ENCODE data around the gene LTA4H. TPM values are rescaled to one million over a fixed set of nuclear protein-coding genes. Genes with fewer than 3 reads are reported as not detected.
"Not testable (repeated sequence)": the region's sequence is repeated elsewhere in the genome, so short reads cannot be mapped to it uniquely, and the experiment has no call there.

The LTA4H gene
- total and polyA plus RNA-seq, 2 experiments from 2014 or later, result 35.0 to 90.5 TPM

DNA sequence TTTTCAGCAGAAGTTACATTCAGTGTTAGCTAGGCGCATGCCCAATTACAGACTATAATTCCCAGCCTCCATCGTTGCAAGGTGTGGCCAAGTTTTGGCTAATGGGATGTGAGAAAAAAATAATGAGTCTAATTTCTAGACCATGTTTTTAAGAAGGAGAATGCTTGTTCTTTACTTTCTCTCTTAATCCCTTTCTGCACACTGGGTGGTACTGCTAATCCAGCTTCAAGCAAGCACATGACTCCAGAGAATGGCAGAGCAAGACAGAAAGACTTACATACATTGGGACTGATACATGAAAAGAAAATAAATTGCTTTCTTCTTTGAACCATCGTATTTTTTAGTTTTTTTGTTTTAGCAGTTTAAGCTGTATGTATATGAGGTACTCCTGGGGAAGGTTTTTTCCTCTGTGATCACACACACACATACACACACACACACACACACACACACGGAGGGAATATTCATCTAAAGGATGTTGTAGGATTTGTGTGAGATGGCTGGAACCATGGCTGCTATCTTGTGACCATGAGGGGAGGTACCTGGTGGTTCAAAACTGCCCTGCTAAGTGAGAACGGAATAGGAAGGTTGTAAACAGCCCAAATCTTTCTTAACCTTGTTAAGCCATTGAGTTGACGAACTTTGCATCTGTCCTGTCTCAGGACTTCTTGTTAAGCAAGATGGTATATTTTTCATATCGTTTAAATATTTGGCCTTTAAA is 34.3 kb upstream of the LTA4H start:
- TF ChIP-seq EZH2 (IDR thresholded peaks at IDR 0.05; ENCODE audit: borderline replicate concordance) (no peak), EZH2phosphoT487 (IDR thresholded peaks at IDR 0.05; ENCODE audit: low read depth, severe bottlenecking, unreplicated experiment) (no peak)
- TF ChIP-seq, protein P1, sequence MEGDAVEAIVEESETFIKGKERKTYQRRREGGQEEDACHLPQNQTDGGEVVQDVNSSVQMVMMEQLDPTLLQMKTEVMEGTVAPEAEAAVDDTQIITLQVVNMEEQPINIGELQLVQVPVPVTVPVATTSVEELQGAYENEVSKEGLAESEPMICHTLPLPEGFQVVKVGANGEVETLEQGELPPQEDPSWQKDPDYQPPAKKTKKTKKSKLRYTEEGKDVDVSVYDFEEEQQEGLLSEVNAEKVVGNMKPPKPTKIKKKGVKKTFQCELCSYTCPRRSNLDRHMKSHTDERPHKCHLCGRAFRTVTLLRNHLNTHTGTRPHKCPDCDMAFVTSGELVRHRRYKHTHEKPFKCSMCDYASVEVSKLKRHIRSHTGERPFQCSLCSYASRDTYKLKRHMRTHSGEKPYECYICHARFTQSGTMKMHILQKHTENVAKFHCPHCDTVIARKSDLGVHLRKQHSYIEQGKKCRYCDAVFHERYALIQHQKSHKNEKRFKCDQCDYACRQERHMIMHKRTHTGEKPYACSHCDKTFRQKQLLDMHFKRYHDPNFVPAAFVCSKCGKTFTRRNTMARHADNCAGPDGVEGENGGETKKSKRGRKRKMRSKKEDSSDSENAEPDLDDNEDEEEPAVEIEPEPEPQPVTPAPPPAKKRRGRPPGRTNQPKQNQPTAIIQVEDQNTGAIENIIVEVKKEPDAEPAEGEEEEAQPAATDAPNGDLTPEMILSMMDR (IDR thresholded peaks at IDR 0.05; ENCODE audit: poor library complexity), result no peak
- Histone ChIP-seq H3K4me3 (no peak overlapping the region), H4K20me1 (ENCODE audit: insufficient read depth, poor library complexity, severe bottlenecking) (no peaks in the 10 kb centered on the region), H2AFZ (no peak overlapping the region), H3K27ac (no peak overlapping the region), H3K27me3 (no peaks in the 10 kb centered on the region), H3K9me3 (ENCODE audit: low read depth) (no peaks in the 10 kb centered on the region), H3K4me1 (ENCODE audit: insufficient read depth) (peaks cover 5% of the 10 kb centered on the region), H3K9me2 (replicated peaks; ENCODE audit: insufficient read depth) (no peaks in the 10 kb centered on the region), H3K79me2 (no peaks in the 10 kb centered on the region), H3K36me3 (replicated peaks; ENCODE audit: insufficient read depth, low read depth) (no peaks in the 10 kb centered on the region), H3K4me2 (no peak overlapping the region)
- whole genome bisulfite sequencing (ENCODE audit: low lambda C conversion rate, missing lambda C conversion rate), result 85% methylated on average over 7 of the region's 7 CpGs
- no peak for DNase-seq (ENCODE audit: low spot score)

DNA sequence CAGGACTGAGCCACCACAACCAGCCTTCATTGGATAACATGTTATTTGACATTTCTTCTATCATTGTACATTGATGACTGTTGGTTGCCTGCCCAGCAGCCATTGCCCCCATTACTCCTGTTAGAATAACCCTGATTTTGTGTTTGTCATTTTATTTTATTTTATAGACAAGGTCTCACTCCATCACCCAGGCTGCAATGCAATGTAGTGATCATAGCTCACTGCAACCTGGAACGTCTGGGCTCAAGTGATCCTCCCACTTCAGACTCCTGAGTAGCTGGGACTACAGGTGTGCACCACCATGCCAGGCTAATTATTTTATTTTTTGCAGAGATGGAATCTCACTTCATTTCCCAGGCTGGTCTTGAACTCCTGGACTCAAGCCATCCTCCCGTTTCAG is 33.2 kb upstream of the LTA4H start:
- TF ChIP-seq EZH2 (IDR thresholded peaks at IDR 0.05; ENCODE audit: borderline replicate concordance) (no peak), EZH2phosphoT487 (IDR thresholded peaks at IDR 0.05; ENCODE audit: low read depth, severe bottlenecking, unreplicated experiment) (no peak)
- TF ChIP-seq, protein P1 (IDR thresholded peaks at IDR 0.05; ENCODE audit: poor library complexity), result no peak
- 92% methylated on average over 2 of the region's 2 CpGs for WGBS (ENCODE audit: low lambda C conversion rate, missing lambda C conversion rate)
- H3K36me3 ChIP-seq (replicated peaks; ENCODE audit: insufficient read depth, low read depth), result no peaks in the 10 kb centered on the region

DNA sequence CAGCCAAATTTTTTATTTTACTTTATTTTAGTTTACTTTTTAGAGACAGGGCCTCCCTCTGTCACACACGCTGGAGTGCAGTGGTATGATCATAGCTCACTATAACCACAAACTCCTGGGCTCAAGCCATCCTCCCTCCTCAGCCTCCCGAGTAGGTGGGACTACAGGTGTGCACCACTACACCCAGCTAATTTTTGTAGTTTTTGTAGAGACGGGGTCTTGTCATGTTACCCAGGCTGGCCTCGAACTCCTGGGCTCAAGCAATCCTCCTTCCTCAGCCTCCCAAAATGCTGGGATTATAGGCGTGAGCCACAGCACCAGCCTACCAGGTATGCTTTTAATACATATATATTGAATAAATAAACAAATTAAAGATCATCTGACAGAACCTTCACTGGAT is 32.7 kb upstream of the LTA4H start:
- no peak for TF ChIP-seq EZH2 (IDR thresholded peaks at IDR 0.05; ENCODE audit: borderline replicate concordance)
- no peak for TF ChIP-seq EZH2phosphoT487 (IDR thresholded peaks at IDR 0.05; ENCODE audit: low read depth, severe bottlenecking, unreplicated experiment)
- TF ChIP-seq, protein P1 (IDR thresholded peaks at IDR 0.05; ENCODE audit: poor library complexity), result no peak
- no peaks in the 10 kb centered on the region for H3K36me3 ChIP-seq (replicated peaks; ENCODE audit: insufficient read depth, low read depth)
- H3K4me2 ChIP-seq, result no peak overlapping the region
- no peaks in the 10 kb centered on the region for H3K9me2 ChIP-seq (replicated peaks; ENCODE audit: insufficient read depth)
- H3K27ac ChIP-seq, result no peak overlapping the region
- H3K27me3 ChIP-seq, result no peaks in the 10 kb centered on the region
- no peaks in the 10 kb centered on the region for H3K79me2 ChIP-seq
- WGBS (ENCODE audit: low lambda C conversion rate, missing lambda C conversion rate), result 92% methylated on average over 5 of the region's 5 CpGs
- no peak overlapping the region for H2AFZ ChIP-seq
- H3K4me1 ChIP-seq (ENCODE audit: insufficient read depth), result no peaks in the 10 kb centered on the region
- no peaks in the 10 kb centered on the region for H3K9me3 ChIP-seq (ENCODE audit: low read depth)
- H4K20me1 ChIP-seq (ENCODE audit: insufficient read depth, poor library complexity, severe bottlenecking), result no peaks in the 10 kb centered on the region
- DNase-seq (ENCODE audit: low spot score), result no peak
- no peak overlapping the region for H3K4me3 ChIP-seq

More for the DNA sequence above, 33.2 kb upstream of the LTA4H start:
- no peaks in the 10 kb centered on the region for H3K9me3 ChIP-seq (ENCODE audit: low read depth)
- peaks cover 4% of the 10 kb centered on the region for H3K4me1 ChIP-seq (ENCODE audit: insufficient read depth)
- no peak overlapping the region for H3K4me2 ChIP-seq
- H3K27me3 ChIP-seq, result no peaks in the 10 kb centered on the region
- no peaks in the 10 kb centered on the region for H3K79me2 ChIP-seq
- H4K20me1 ChIP-seq (ENCODE audit: insufficient read depth, poor library complexity, severe bottlenecking), result no peaks in the 10 kb centered on the region
- no peaks in the 10 kb centered on the region for H3K9me2 ChIP-seq (replicated peaks; ENCODE audit: insufficient read depth)
- no peak overlapping the region for H3K27ac ChIP-seq
- DNase-seq (ENCODE audit: low spot score), result no peak
- no peak overlapping the region for H2AFZ ChIP-seq
- no peak overlapping the region for H3K4me3 ChIP-seq

DNA sequence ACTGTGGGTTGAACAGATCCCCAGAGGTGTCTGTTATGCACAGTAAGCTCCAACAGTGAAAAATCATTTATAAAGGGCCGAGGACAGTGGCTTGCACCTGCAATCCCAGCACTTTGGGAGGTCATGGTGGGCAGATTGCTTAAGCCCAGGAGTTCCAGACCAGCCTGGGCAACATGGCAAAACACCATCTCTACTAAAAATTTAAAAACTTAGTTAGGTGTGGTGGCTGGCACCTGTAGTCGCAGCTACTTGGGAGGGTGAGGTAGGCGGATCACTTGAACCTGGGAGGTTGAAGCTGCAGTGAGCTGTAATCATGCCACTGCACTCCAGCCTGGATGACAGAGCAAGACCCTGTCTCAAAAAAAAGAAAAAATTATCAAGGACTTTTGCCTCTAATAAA is 30.4 kb upstream of the LTA4H start:
- H3K9me2 ChIP-seq (replicated peaks; ENCODE audit: insufficient read depth); H3K36me3 ChIP-seq (replicated peaks; ENCODE audit: insufficient read depth, low read depth): not testable (repeated sequence)

More for the DNA sequence above, 30.4 kb upstream of the LTA4H start:
- H4K20me1 ChIP-seq (ENCODE audit: insufficient read depth, poor library complexity, severe bottlenecking); H3K9me3 ChIP-seq (ENCODE audit: low read depth); H3K27ac ChIP-seq; H3K4me3 ChIP-seq; H3K4me1 ChIP-seq (ENCODE audit: insufficient read depth); H3K4me2 ChIP-seq; DNase-seq (ENCODE audit: low spot score); H2AFZ ChIP-seq; H3K27me3 ChIP-seq; H3K79me2 ChIP-seq: not testable (repeated sequence)
- 94% methylated on average over 3 of the region's 3 CpGs for WGBS (ENCODE audit: low lambda C conversion rate, missing lambda C conversion rate)
